Measurements from ENCODE around the gene TUT1. TPM values are rescaled to one million over a fixed set of nuclear protein-coding genes. Genes with fewer than 3 reads are reported as not detected.

Gene TUT1, protein sequence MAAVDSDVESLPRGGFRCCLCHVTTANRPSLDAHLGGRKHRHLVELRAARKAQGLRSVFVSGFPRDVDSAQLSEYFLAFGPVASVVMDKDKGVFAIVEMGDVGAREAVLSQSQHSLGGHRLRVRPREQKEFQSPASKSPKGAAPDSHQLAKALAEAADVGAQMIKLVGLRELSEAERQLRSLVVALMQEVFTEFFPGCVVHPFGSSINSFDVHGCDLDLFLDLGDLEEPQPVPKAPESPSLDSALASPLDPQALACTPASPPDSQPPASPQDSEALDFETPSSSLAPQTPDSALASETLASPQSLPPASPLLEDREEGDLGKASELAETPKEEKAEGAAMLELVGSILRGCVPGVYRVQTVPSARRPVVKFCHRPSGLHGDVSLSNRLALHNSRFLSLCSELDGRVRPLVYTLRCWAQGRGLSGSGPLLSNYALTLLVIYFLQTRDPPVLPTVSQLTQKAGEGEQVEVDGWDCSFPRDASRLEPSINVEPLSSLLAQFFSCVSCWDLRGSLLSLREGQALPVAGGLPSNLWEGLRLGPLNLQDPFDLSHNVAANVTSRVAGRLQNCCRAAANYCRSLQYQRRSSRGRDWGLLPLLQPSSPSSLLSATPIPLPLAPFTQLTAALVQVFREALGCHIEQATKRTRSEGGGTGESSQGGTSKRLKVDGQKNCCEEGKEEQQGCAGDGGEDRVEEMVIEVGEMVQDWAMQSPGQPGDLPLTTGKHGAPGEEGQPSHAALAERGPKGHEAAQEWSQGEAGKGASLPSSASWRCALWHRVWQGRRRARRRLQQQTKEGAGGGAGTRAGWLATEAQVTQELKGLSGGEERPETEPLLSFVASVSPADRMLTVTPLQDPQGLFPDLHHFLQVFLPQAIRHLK
- 13.4 TPM for total RNA-seq

DNA sequence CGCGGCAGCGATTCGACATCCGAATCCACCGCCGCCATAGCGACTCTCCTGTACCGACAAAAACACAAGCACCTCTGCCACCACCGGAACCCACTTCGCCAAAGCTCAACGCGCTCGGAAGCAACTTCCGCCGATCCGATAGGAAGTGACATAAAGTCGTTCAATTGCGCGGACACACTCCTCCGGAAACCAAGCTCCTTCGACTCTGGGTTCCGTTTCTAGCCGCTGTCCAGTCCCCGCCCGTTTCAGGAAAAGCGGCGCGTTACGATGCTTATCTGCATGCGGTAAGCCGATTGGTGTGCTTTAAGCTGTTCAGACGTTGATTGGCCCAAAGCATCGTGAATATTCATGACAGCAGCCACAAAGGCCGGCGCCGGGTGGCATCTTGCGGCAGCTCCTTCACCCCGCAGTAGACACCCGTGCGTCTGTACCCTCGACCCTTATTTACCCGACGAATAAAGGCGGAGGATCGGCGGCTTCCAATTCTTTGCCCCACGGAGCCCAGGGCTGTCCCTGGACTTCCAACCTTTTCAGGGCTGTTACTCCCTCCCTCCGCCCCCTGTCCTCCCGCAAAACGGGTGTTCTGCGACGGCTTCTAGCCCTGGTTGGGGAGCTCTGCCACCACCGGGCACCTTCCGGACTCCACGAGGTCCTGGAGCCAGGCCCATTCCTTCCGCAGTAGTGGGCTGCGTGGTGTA is at the start of gene TUT1:
Gene TUT1 (minus strand): TSS at position 76 of the 698 bp plus-strand sequence. CDS start 38 bp downstream, at position 38.

DNA sequence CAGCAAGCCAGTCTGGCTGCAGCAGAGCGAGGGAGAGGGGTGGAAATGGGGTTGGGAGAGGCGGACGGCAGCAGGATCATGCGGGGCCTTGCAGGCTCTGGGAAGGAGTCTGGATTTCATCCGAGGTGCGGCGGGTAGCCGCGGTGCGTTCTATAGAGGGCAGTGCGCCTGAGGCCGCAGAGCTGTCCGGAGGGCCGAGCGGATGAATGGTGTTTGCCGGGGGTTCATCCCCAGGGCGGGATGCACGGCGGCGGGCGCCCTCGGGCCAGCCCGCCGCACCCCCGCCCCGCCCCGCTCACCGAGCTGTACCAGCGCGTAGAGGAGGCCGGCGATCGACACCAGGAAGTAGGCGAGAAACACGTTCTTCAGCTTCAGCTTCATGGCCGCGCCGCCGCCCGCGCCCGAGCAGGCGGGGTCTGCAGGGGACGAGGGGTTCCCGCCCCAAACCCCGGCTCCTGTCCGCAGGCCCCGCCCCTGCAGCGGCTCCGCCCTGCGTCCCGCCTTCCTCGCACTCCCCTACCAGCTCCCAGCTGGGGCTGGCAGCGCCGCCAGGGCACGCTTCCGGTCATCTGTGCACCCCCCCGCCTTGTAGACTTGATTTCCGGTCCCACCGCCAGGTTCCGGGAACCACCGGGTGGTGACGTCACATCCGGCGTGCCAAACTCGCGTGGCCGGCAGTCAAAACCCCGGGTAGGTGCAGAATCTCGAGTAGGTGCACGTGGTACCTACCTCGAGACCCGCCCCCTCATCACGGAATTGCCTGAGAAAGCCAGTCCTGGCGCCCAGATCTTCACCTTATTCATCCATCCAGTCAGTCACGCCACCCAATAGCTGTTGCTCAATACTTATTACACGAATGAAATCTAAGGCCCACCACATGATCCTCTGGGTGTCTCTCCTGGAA is 30.5 kb upstream of the TUT1 start, which contains the start of gene B3GAT3:
Gene B3GAT3 (minus strand): TSS at position 420 of the 904 bp plus-strand sequence. CDS start 39 bp downstream, at position 381.

DNA sequence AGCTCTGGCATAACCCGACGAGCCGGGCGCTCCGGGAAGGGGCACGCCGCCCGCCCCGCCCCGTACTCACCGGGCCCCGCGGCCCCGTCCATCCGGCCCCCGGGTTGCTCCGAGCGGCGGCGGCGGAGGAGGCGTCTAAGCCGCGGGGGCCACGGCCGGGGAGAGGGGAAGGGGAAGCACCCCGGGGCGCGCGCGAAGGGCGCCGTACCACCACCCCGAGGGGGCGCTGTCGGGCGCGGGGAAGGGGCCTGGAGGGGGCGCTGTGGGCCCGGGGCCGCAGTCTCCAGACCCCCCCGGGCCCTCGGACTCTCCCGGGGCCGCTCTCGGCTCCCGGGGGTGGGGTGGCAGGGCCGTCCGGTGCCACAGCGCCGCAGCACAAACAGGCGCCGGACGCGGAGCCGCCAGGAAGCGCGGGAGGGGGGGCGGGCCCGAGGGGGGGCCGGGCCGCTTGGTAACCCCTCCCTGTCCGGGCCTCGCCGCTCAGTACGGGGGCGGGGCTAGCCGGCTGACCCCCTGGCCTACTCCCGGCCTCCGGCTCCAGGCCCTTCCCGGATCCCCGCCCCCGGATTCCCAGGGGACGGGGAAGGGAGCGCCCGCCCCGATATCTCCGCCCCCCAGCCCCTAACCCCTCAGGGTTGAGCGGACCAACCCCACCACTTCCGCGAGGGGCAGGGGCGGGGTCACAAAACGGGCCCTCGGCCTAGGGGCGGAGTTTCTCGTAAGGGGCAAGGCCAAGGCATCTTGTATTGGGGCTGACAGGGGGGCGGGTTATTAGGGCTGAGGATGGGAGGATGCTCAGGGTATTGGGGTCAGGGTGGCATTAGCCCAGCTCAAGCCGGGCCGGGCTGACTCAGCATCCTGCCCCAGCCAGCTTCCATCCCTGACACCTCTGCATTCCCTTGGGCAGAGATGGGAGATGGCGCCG is 21.3 kb upstream of the TUT1 start, which contains the start of the genes EML3 and ROM1:
Gene EML3 (minus strand): TSS at position 410 of the 925 bp plus-strand sequence. CDS start 318 bp downstream, at position 92.
Gene ROM1 (plus strand): TSS at position 892 of the 925 bp plus-strand sequence. CDS start 25 bp downstream, at position 917.

DNA sequence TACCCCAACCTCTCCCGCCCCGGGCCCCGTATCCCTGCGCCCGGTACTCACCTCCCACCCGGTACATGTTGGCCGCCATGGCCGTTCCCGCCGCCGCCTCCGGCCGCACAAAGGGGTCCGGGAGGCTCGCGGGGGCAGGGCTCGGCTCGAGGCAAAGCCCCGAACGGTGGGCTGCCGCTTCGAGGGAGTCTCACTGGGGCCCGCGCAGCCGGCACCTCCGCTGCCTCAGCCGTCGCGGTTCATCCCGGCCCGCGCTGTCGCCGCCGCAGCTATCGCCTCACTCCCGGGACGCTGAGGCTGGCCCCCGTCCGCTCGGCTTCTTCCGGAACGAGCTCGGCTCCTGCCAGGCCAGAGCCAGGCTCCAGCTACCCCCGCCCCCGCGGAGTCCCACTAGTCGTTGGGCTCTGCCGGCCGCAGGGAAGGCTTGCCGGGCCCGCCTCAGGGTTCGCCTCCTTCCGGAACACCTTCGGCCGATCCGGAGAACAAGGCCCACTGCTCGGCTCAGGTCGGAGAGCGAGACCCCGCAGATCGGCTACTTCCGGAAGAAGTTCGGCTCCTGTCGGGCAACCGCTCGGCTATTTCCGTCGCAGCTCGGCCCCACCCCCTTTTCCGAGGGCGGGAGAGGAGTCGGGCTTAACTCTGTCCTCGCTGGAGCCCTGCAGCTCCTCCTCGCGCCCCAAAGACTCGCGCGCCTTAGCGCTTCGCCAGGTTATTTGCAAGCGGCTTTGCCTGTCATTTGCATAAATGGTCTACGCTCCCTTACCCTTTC is 10.2 kb upstream of the TUT1 start, which contains the start of gene MTA2:
Gene MTA2 (minus strand): TSS at position 494 of the 769 bp plus-strand sequence. CDS start 415 bp downstream, at position 79.

DNA sequence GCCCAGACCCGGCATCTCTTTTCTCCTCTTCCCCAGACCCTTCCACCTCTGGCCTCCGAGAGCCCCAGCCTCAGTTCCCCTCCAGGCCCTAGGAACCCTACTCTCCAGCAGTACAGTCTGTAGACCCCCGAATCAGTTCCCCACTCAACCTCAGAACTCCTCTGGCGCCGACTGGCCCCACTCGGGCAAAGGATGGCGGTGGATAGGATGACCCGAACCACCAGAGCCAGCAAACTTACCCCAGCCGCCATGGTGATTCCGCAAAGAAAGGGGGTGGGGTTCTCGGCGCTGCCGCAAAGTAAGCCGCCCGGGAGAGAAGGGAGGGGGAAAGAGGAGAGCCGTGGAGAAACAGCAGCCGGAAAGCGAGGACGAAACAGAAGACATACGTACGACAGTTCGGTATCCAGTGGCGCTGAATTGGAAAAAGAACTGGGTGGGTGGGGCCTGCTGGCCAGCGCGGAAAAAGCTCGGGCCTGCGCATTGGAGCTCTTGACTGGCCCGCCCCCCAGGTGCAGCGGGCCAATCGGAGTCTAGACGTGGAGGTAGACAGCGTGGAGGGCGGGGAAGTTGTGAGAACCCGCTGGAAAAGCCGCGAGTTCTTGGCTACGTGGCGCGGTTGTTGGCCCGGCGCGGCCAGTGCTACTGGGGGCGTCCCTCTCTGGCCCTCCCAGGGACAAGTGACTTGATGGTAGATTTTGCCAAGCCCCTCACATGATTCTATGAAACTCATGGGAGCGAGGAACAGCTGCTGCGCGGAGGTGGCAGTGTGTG is 17.5 kb downstream of the TUT1 start, which contains the start of gene EEF1G:
Gene EEF1G (minus strand): TSS at position 300 of the 771 bp plus-strand sequence. CDS start 49 bp downstream, at position 251.

DNA sequence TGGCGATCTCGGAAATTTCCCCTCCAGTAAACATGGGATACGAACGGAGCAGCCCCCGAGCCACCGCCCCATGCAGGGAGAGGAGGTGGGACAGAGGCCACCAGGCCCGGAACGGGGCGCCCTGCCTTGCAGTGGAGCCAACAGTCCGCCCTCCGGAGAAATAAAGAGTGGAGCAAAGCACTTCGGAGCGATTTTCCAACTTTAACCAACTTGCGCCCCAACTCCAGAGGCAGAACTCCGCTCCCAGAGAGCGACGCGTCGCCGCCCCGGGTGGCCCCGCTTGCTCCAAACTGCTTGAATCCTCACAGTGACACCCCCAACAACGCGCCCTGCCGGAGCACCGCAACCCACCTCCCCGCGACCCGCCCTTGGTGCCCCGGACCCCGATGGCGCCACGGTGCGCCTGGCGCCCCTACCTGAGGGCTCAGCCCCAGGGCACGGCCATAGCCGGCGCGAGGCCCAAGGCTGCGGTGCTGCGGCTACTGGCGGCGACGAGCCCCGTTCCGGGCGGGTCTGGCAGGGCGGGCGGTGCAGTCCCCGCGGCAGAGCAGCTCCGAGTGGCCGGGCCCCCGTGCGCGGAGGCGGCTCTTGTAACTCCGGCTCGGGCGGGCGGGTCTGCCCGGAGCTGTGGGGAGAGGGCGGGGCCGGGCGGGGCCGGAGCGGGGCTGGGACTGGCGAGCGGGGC is 44.9 kb downstream of the TUT1 start, which contains the start of gene AHNAK:
Gene AHNAK (minus strand): TSS at position 563 of the 685 bp plus-strand sequence. CDS start 10,708 bp downstream, outside the sequence.

Other genes starting within 250 kb of the TUT1 start
- gene SCGB1A1, start 172.5 kb downstream of the TUT1 start, total RNA-seq: not detected
- 410 TPM for gene AHNAK, start 44.7 kb downstream of the TUT1 start, total RNA-seq
- 1,400 TPM for gene EEF1G, start 17.6 kb downstream of the TUT1 start, total RNA-seq
- 81.5 TPM for gene MTA2, start 10.3 kb upstream of the TUT1 start, total RNA-seq
- 43.8 TPM for gene EML3, start 21.3 kb upstream of the TUT1 start, total RNA-seq
- gene ROM1, start 21.7 kb upstream of the TUT1 start, total RNA-seq: 86.4 TPM
- 36.8 TPM for gene B3GAT3, start 30.5 kb upstream of the TUT1 start, total RNA-seq
- 175 TPM for gene GANAB, start 55.1 kb upstream of the TUT1 start, total RNA-seq
- gene INTS5, start 61.8 kb upstream of the TUT1 start, total RNA-seq: 22.4 TPM
- 29.7 TPM for gene C11orf98, start 73.7 kb upstream of the TUT1 start, total RNA-seq
- gene CSKMT, start 73.8 kb upstream of the TUT1 start, total RNA-seq: 4.7 TPM
- gene UQCC3, start 80.2 kb upstream of the TUT1 start, total RNA-seq: 6.5 TPM
- 6.0 TPM for gene LBHD1, start 80.7 kb upstream of the TUT1 start, total RNA-seq
- gene UBXN1, start 87.5 kb upstream of the TUT1 start, total RNA-seq: 88.9 TPM
- gene LRRN4CL, start 98.0 kb upstream of the TUT1 start, total RNA-seq: 12.4 TPM
- gene BSCL2, start 115.9 kb upstream of the TUT1 start, total RNA-seq: 44.1 TPM
- 3.0 TPM for gene GNG3, start 116.2 kb upstream of the TUT1 start, total RNA-seq
- gene HNRNPUL2, start 135.9 kb upstream of the TUT1 start, total RNA-seq: 27.4 TPM
- 19.2 TPM for gene TTC9C, start 137.0 kb upstream of the TUT1 start, total RNA-seq
- gene ZBTB3, start 162.6 kb upstream of the TUT1 start, total RNA-seq: 15.2 TPM
- gene POLR2G, start 170.1 kb upstream of the TUT1 start, total RNA-seq: 58.8 TPM
- 20.5 TPM for gene TAF6L, start 179.9 kb upstream of the TUT1 start, total RNA-seq
- 20.0 TPM for gene TMEM179B, start 195.9 kb upstream of the TUT1 start, total RNA-seq
- 19.8 TPM for gene TMEM223, start 200.5 kb upstream of the TUT1 start, total RNA-seq
- 67.8 TPM for gene NXF1, start 213.9 kb upstream of the TUT1 start, total RNA-seq
- gene STX5, start 240.5 kb upstream of the TUT1 start, total RNA-seq: 38.0 TPM
- gene TEX54, start 241.3 kb upstream of the TUT1 start, total RNA-seq: not detected
- gene WDR74, start 248.1 kb upstream of the TUT1 start, total RNA-seq: 25.9 TPM